GM12878 (cell line): ENCODE measurements around the gene GPR155. TPM values are rescaled to one million over a fixed set of nuclear protein-coding genes. Genes with fewer than 3 reads are reported as not detected.

Experiments used
- ATAC-seq: fragments of 200-7000 bp; cut with Tn5 transposase; 3 replicates; pipeline ENCODE4 v1.9.1; 2020; ENCODE audit warnings: mild to moderate bottlenecking, moderate library complexity
- BruUV-seq: library from RNA; stranded (reverse); fragments of 400-500 nt; replicated peaks from 2 replicates; lab custom pipeline; 2021; lab: Mats Ljungman, UMichigan
- CTCF ChIA-PET: fragments of 300-600 bp; sonication (Branson Sonifier 250); formaldehyde crosslinking; extraction: SDS; loops from one replicate; lab custom pipeline; 2021; ENCODE audit warnings: inconsistent platforms; lab: Yijun Ruan, JAX
- POLR2A ChIA-PET: fragments of 350-600 bp; formaldehyde crosslinking; extraction: SDS; loops from one replicate; lab custom pipeline; 2021; ENCODE audit warnings: inconsistent platforms; lab: Charles Lee
- RAD21 ChIA-PET: fragments of 300-600 bp; sonication (Branson Sonifier 250); formaldehyde crosslinking; loops from one replicate; lab custom pipeline; 2023; ENCODE audit warnings: antibody characterized with exemption; ENCODE audit not compliant: unreplicated experiment; lab: Charles Lee
- SMC1A ChIA-PET: fragments of 300-600 bp; sonication (Branson Sonifier 250); formaldehyde crosslinking; loops from one replicate; lab custom pipeline; 2023; ENCODE audit not compliant: unreplicated experiment, uncharacterized antibody; lab: Charles Lee
- DNase-seq: peaks from one replicate; pipeline ENCODE4 v3.0.0-alpha.2; 2011; ENCODE audit warnings: low read depth, low spot score
- FAIRE-seq: peaks from 3 replicates; lab custom pipeline; 2011; peaks lifted over from hg19 to GRCh38; lab: Jason Lieb, UNC
- H2AFZ ChIP-seq: 2 replicates; pipeline ENCODE4 v1.6.0; 2011; ENCODE audit warnings: low read depth, low read length, control low read depth; ENCODE audit not compliant: control insufficient read depth
- H3K27ac ChIP-seq: 2 replicates; pipeline ENCODE4 v1.5.1; 2011; ENCODE audit warnings: control low read depth; ENCODE audit not compliant: control insufficient read depth, insufficient read depth
- H3K27me3 ChIP-seq, 2 experiments: replicated peaks in 1 of 2; 2 replicates each; pipeline versions ENCODE4 v1.6.0 to v1.6.1; 2011; ENCODE audit warnings: low read length in 1 of 2; ENCODE audit not compliant: control insufficient read depth in 2 of 2, insufficient read depth in 2 of 2
- H3K36me3 ChIP-seq, 2 experiments: 2 replicates each; pipeline ENCODE4 v1.5.1; 2011; ENCODE audit warnings: low read length in 1 of 2; ENCODE audit not compliant: control insufficient read depth in 2 of 2, insufficient read depth in 2 of 2
- H3K4me1 ChIP-seq: 2 replicates; pipeline ENCODE4 v1.6.1; 2011; ENCODE audit warnings: mild to moderate bottlenecking, low read length, moderate library complexity, mixed read lengths; ENCODE audit not compliant: control insufficient read depth, insufficient read depth
- H3K4me2 ChIP-seq: 2 replicates; pipeline ENCODE4 v1.6.0; 2011; ENCODE audit warnings: control low read depth; ENCODE audit not compliant: control insufficient read depth, insufficient read depth
- H3K4me3 ChIP-seq: fragments of 200-600 bp; sonication (generic); 2 replicates; pipeline ENCODE4 v1.5.1; 2016
- H3K79me2 ChIP-seq: 2 replicates; pipeline ENCODE4 v1.6.0; 2011; ENCODE audit warnings: low read length; ENCODE audit not compliant: control insufficient read depth, insufficient read depth
- H3K9ac ChIP-seq: 2 replicates; pipeline ENCODE4 v1.8.0; 2011; ENCODE audit warnings: low read length, control low read depth, mixed read lengths; ENCODE audit not compliant: control insufficient read depth, insufficient read depth
- H3K9me3 ChIP-seq: replicated peaks from 3 replicates; pipeline ENCODE4 v1.5.1; 2011; ENCODE audit warnings: mild to moderate bottlenecking, low read length; ENCODE audit not compliant: control insufficient read depth, insufficient read depth
- H4K20me1 ChIP-seq: 2 replicates; pipeline ENCODE4 v1.6.0; 2011; ENCODE audit not compliant: control insufficient read depth, insufficient read depth
- CREB1 ChIP-seq: IDR thresholded peaks from 2 replicates; pipeline ENCODE4 v1.6.1; 2012; ENCODE audit warnings: low read depth, mild to moderate bottlenecking, inconsistent platforms
- EGR1 ChIP-seq, 2 experiments: IDR thresholded peaks; 1 replicate in 1 of 2; 2 replicates in 1 of 2; pipeline ENCODE4 v1.6.1; 2011 to 2012; ENCODE audit warnings: low read depth in 2 of 2, low read length in 2 of 2, borderline replicate concordance in 1 of 2, mild to moderate bottlenecking in 1 of 2, moderate library complexity in 1 of 2
- EZH2 ChIP-seq: IDR thresholded peaks from 2 replicates; pipeline ENCODE4 v1.6.1; 2012; ENCODE audit warnings: low read depth, mild to moderate bottlenecking, control low read depth, inconsistent platforms, low read length, borderline replicate concordance; ENCODE audit not compliant: control insufficient read depth
- HDGF ChIP-seq: fragments of 450-650 bp; IDR thresholded peaks from 2 replicates; pipeline ENCODE4 v1.6.1; 2016; ENCODE audit warnings: antibody characterized with exemption
- POLR2AphosphoS2 ChIP-seq: IDR thresholded peaks from 2 replicates; pipeline ENCODE4 v1.6.1; 2011; ENCODE audit warnings: low read depth, mild to moderate bottlenecking, low read length, improper control_type of control experiment, moderate library complexity
- POLR2AphosphoS5 ChIP-seq: IDR thresholded peaks from 2 replicates; pipeline ENCODE4 v1.6.1; 2011; ENCODE audit warnings: mild to moderate bottlenecking, low read length, inconsistent platforms
- RAD21 ChIP-seq: IDR thresholded peaks from 2 replicates; pipeline ENCODE4 v1.6.1; 2011; ENCODE audit warnings: mild to moderate bottlenecking, low read depth, low read length, moderate library complexity; ENCODE audit not compliant: insufficient read depth
- RFX5 ChIP-seq: IDR thresholded peaks from 2 replicates; pipeline ENCODE4 v1.6.1; 2011; ENCODE audit warnings: low read depth, low read length, improper control_type of control experiment
- RUNX3 ChIP-seq: IDR thresholded peaks from 2 replicates; pipeline ENCODE4 v1.6.1; 2012; ENCODE audit warnings: low read length, inconsistent platforms
- STAT1 ChIP-seq: fragments of 450-650 bp; conservative IDR thresholded peaks from 2 replicates; pipeline ENCODE4 v1.6.1; 2014; ENCODE audit warnings: antibody characterized with exemption, mild to moderate bottlenecking
- TCF12 ChIP-seq: IDR thresholded peaks from 2 replicates; pipeline ENCODE4 v1.6.1; 2011; ENCODE audit warnings: low read depth, mild to moderate bottlenecking, low read length
- ZNF24 ChIP-seq: fragments of 450-650 bp; IDR thresholded peaks from 2 replicates; pipeline ENCODE4 v1.6.1; 2017; ENCODE audit warnings: antibody characterized with exemption, mild to moderate bottlenecking
- ZNF622 ChIP-seq: fragments of 450-650 bp; IDR thresholded peaks from 2 replicates; pipeline ENCODE4 v1.6.1; 2017; ENCODE audit warnings: mild to moderate bottlenecking, inconsistent platforms
- WGBS: methylation state at CpG from one replicate; pipeline ENCODE4 v1.1.6; 2016; ENCODE audit warnings: low lambda C conversion rate; ENCODE audit not compliant: insufficient replicate concordance, insufficient coverage; ENCODE audit errors: missing lambda C conversion rate; 5-methylcytosine and 5-hydroxymethylcytosine counted together
- in situ Hi-C: fragments of 300-500 bp; cut with MboI; formaldehyde crosslinking; loops from 9 replicates; pipeline ENCODE4 v1.14.3; 2018; ENCODE audit warnings: mixed read lengths
- intact Hi-C: fragments of 100-400 bp; cut with micrococcal nuclease; formaldehyde crosslinking; loops from one replicate; pipeline ENCODE4 v1.14.2; 2022; ENCODE audit not compliant: unreplicated experiment
- polyA plus RNA-seq, 11 experiments: library from polyadenylated mRNA; depleted of rRNA in 4 of 11; unstranded in 6 of 11; stranded (reverse) in 5 of 11; fragments of >200 nt; fragmentation: Nextera tagmentation in 4 of 11; fragmentation: Illumina TruSeq in 1 of 11; extraction: Ambion mirVana in 4 of 11; extraction: Trizol in 1 of 11; gene quantifications; 1 replicate in 1 of 11; 2 replicates in 10 of 11; pipeline versions ENCODE4 v1.2.1 to v1.2.3, GENCODE V29; 2011 to 2016; ENCODE audit warnings: inconsistent platforms in 2 of 11, missing spikeins in 2 of 11, low read depth in 1 of 11
- total RNA-seq, 4 experiments: library from RNA; depleted of rRNA in 3 of 4; stranded (reverse); fragments of >200 nt in 3 of 4; fragmentation: Illumina TruSeq in 1 of 4; extraction: Trizol in 1 of 4; gene quantifications; 2 replicates each; pipeline versions ENCODE4 v1.2.1 to v1.2.3, GENCODE V29; 2013 to 2021
- TF ChIP-seq, protein P1 (sequence below): fragments of 450-650 bp; IDR thresholded peaks from 2 replicates; pipeline ENCODE4 v1.6.1; 2018; ENCODE audit warnings: mild to moderate bottlenecking, low read depth, moderate library complexity; ENCODE audit not compliant: partially characterized antibody
- TF ChIP-seq, protein P2 (sequence below): fragments of 450-650 bp; IDR thresholded peaks from 2 replicates; pipeline ENCODE4 v1.6.1; 2017; ENCODE audit warnings: low read depth, mild to moderate bottlenecking, moderate library complexity

The GPR155 gene
- total and polyA plus RNA-seq, 10 of the 15 experiments (the other 5 are each of a cell fraction or from before 2014, with no cell fraction given), result 0.53 to 3.0 (median 1.5) TPM

DNA sequence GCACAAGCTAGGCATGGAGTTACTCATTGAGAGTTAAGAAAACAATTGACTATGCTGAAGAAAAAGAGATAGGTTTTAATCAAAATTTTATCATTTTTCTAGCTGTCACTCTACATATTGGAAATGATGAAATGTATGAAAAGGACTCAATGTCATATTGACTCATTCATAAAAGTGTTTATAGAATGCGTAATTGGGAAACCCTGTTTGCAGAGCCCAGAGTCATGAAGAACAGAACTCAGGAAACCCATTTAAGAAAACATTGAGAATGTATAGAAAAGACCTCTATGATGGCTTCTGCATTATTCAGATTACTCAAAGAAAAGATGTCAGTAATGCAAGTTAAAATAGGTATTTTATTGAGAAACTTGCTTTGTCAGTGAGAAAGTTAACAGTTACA is 54.9 kb downstream of the GPR155 start:
- BruUV-seq, result no TSS peak
- TF ChIP-seq EGR1 (IDR thresholded peaks at IDR 0.05; ENCODE audit: borderline replicate concordance in 1 of 2, low read depth in 2 of 2, low read length in 2 of 2), result no peak
- TF ChIP-seq ZNF24, result no peak
- no peak for TF ChIP-seq RUNX3
- no peak for TF ChIP-seq CREB1
- TF ChIP-seq POLR2AphosphoS5, result no peak
- no peak for TF ChIP-seq RFX5
- TF ChIP-seq TCF12, result no peak
- TF ChIP-seq POLR2AphosphoS2, result no peak
- TF ChIP-seq, all 136 proteins: peak for 0
- intact Hi-C loops (no loop called here), in situ Hi-C loops (no loop called here)
- POLR2A ChIA-PET, result no interaction called here
- FAIRE-seq (no peak), ATAC-seq (no peak), DNase-seq (no peak)
- Histone ChIP-seq H4K20me1 (no peaks in the 10 kb centered on the region), H3K27ac (no peak overlapping the region), H3K9ac (no peak overlapping the region), H3K4me3 (no peak overlapping the region), H2AFZ (no peak overlapping the region), H3K36me3 (0 out of 4 replicates have a peak, but pooled peaks cover 0 to 3% of the 10 kb centered on the region in 2 experiments), H3K27me3 (no peaks in the 10 kb centered on the region), H3K79me2 (no peaks in the 10 kb centered on the region), H3K4me2 (no peak overlapping the region), H3K4me1 (no peaks in the 10 kb centered on the region), H3K9me3 (no peaks in the 10 kb centered on the region)
- CTCF ChIA-PET, result no interaction called here
- WGBS, result 97% methylated on average over 1 of the region's 1 CpG
- SMC1A ChIA-PET, result interaction anchor here (0.6 to 1.2 kb wide), 3 partner anchors 15 to 265 kb away, joined by 3 to 4 read pairs (median 4); no protein-coding TSS in a partner anchor
- RAD21 ChIA-PET, result no interaction called here

DNA sequence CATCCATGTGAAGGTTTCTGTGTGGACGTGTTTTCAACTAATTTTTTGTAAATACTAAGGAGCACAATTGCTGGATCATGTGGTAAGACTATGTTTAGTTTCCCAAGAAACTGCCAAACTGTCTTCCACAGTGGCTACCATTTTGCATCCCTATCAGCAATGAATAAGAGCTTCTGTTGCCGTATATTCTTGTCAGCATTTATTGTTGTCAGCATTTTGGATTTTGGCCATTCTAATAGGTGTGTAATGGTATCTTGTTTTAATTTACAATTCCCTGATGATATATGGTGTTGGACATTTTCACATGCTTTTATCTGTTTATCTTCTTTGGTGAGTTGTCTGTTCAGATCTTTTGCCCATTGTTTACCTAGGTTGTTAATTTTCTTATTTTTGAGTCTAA is 56.8 kb downstream of the GPR155 start:
- no peak overlapping the region for H3K4me3 ChIP-seq
- ATAC-seq (no peak), DNase-seq (no peak), FAIRE-seq (no peak)
- ChIA-PET CTCF (interaction anchor here (1.1 kb wide), 1 partner anchor 12 kb away, joined by 6 read pairs; no protein-coding TSS in a partner anchor), RAD21 (no interaction called here), POLR2A (no interaction called here), SMC1A (interaction anchor here (0.7 to 1.0 kb wide), 3 partner anchors 12 to 264 kb away, joined by 3 read pairs; no protein-coding TSS in a partner anchor)
- no peaks in the 10 kb centered on the region for H4K20me1 ChIP-seq
- peaks cover 0 to 3% of the 10 kb centered on the region in 2 experiments; a peak in 1 of 4 replicates for H3K36me3 ChIP-seq
- H3K4me2 ChIP-seq, result no peak overlapping the region
- H3K27ac ChIP-seq, result no peak overlapping the region
- no peaks in the 10 kb centered on the region for H3K27me3 ChIP-seq
- H2AFZ ChIP-seq, result no peak overlapping the region
- WGBS, result 96% methylated on average over 2 of the region's 2 CpGs
- in situ Hi-C loops (no loop called here), intact Hi-C loops (no loop called here)
- H3K79me2 ChIP-seq, result no peaks in the 10 kb centered on the region
- BruUV-seq, result no TSS peak
- no peak overlapping the region for H3K9ac ChIP-seq
- H3K9me3 ChIP-seq, result no peaks in the 10 kb centered on the region
- no peaks in the 10 kb centered on the region for H3K4me1 ChIP-seq
- TF ChIP-seq RAD21 (no peak), EZH2 (no peak), STAT1 (no peak), RUNX3 (no peak), ZNF622 (no peak), HDGF (no peak)
- TF ChIP-seq, protein P1, sequence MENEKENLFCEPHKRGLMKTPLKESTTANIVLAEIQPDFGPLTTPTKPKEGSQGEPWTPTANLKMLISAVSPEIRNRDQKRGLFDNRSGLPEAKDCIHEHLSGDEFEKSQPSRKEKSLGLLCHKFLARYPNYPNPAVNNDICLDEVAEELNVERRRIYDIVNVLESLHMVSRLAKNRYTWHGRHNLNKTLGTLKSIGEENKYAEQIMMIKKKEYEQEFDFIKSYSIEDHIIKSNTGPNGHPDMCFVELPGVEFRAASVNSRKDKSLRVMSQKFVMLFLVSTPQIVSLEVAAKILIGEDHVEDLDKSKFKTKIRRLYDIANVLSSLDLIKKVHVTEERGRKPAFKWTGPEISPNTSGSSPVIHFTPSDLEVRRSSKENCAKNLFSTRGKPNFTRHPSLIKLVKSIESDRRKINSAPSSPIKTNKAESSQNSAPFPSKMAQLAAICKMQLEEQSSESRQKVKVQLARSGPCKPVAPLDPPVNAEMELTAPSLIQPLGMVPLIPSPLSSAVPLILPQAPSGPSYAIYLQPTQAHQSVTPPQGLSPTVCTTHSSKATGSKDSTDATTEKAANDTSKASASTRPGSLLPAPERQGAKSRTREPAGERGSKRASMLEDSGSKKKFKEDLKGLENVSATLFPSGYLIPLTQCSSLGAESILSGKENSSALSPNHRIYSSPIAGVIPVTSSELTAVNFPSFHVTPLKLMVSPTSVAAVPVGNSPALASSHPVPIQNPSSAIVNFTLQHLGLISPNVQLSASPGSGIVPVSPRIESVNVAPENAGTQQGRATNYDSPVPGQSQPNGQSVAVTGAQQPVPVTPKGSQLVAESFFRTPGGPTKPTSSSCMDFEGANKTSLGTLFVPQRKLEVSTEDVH, result no peak
- TF ChIP-seq, protein P2, sequence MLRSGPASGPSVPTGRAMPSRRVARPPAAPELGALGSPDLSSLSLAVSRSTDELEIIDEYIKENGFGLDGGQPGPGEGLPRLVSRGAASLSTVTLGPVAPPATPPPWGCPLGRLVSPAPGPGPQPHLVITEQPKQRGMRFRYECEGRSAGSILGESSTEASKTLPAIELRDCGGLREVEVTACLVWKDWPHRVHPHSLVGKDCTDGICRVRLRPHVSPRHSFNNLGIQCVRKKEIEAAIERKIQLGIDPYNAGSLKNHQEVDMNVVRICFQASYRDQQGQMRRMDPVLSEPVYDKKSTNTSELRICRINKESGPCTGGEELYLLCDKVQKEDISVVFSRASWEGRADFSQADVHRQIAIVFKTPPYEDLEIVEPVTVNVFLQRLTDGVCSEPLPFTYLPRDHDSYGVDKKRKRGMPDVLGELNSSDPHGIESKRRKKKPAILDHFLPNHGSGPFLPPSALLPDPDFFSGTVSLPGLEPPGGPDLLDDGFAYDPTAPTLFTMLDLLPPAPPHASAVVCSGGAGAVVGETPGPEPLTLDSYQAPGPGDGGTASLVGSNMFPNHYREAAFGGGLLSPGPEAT, result no peak
